GM18870 (cell line): ENCODE measurements around the gene FKBP1A.
"Not testable (repeated sequence)": the region's sequence is repeated elsewhere in the genome, so short reads cannot be mapped to it uniquely, and the experiment has no call there.

Experiments used
- ATAC-seq: cut with Tn5 transposase; IDR thresholded peaks from one replicate; pipeline ENCODE4 v1.9.1; 2021; ENCODE audit warnings: moderate library complexity; ENCODE audit not compliant: unreplicated experiment

FKBP1A gene

DNA sequence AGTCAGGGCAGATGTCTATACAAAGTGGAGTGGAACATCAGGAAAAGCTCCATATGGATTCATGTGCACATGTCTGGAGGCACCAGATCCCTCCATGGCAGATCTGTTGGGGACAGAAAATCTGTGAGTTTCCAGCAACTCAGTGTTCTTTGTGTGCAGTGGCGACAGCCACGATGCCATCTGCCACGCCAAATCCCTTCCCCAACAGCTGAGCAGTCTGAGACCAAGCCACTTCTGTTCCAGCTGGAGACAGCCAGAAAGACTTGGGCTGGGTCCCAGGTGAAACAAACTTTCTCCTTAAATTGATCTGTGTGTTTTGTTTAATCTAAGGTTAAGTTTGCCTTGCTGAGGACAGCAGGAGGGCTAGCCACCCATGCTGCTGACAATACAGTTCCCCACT is 22.9 kb downstream of the FKBP1A start:
- ATAC-seq, result no peak

- ATAC-seq, result no peak
Measured at GRCh38 chr20:1368448-1369199, 24.2 kb downstream of the FKBP1A start.

DNA sequence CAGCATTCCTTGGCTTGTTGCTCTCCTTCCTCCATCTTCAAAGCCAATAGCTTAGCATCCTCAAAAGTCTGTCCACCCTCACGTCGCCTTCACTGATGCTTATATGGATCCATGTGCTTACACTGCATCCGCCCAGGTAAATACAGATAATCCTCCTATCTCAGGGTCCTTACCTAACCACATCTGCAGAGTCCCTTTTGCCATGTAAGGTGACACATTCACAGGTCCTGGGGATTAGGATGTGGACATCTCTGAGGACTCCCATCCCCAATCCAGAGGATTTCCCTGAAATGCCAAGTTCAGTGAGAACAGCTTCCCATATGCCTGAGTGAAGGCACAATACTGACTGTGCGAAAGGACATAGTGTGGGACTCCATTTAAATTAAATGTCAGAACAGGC is 25.4 kb downstream of the FKBP1A start:
- no peak for ATAC-seq

DNA sequence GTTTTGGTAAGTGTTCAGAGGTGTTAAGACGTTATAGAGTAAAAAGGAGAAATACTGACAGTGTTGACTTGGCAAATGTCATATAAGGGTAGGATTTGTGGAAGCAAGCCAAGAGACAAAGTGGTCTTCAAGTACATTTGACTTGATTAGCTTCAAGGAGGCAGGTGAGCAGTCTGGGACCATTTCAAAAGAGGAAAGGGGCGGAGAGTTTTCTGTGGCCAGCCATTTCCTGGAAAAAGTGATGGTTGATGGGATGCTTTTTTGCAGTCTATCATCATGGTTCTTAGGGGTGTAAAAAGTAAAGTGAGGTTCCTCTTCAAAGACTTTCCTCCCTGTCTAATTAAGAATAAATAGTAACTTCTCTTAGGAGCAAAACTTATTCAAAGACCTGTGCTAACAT is 28.7 kb downstream of the FKBP1A start:
- no peak for ATAC-seq

DNA sequence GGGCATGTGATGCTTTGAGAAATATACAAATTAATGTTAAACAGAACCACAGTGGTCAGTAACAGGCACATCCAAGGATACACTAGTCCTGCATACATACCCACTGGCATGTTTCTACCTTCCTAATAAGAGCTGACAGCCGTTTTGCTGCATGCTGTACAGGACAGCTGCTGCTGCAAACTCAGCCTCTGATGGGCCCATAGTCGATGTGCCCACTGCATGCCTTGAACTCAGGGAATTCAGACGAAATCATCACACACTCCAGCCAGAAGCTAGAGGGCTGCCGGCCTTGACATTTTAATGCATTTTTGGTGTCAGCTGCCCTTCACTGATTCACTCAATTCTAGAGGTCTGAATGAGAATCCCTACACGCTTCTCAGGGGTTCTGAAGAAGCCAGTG is 29.3 kb downstream of the FKBP1A start:
- no peak for ATAC-seq

DNA sequence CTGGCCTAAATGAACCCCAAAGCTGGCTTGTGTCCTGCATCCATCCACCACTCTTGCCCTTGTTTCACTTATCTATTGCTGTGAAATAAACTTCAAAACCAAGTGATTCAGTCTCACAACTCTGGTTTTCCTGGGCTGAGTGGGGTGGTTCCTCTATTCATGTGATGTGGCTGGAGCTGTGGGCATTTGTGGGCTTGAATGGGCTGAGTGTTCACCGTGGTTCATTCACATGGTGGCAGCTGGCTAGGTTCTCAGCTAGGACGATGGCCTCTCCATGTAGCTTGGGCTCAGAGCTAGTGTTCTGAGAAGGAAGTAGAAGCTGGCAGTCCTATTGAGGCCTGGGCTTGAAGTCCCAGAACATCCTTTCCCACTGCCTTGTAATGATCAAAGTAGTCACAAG is 30.4 kb downstream of the FKBP1A start:
- no peak for ATAC-seq

- no peak for ATAC-seq
Measured at GRCh38 chr20:1360094-1360846, 32.6 kb downstream of the FKBP1A start.

DNA sequence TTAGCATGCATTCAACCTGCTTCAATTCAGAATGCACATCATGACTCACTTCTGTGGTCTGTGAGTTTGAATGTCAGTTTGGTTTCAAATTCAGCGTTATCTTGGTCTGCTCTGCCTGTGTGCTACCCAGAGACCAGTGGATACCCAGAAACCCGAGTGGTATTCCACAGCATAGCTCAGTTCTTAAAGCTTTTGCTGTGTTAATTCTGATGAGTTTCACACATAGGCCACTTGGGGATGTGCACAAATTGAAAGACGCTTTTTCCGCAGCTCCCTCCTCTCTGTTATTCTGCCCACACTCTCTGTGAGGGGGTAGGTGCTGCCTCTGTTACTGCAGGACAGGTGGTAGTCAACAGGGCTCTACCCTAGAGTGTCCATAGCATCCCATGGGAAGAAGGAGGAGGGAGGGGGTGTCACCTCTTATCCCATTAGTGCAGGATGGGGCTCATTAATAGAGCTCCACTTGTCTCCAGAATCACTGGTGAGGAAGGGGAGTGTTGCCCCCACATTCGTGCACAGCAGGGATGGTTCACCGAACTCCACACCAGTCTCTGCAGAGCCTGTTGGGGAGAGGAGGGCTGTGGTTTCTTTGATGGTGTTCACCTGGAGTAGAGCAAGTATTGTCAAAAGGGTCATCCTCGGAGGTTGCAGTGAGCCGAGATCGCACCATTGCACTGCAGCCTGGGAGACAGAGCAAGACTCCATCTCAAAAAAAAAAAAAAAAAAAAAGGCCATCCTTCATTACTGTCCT is 34.8 kb downstream of the FKBP1A start:
- ATAC-seq, result no peak

DNA sequence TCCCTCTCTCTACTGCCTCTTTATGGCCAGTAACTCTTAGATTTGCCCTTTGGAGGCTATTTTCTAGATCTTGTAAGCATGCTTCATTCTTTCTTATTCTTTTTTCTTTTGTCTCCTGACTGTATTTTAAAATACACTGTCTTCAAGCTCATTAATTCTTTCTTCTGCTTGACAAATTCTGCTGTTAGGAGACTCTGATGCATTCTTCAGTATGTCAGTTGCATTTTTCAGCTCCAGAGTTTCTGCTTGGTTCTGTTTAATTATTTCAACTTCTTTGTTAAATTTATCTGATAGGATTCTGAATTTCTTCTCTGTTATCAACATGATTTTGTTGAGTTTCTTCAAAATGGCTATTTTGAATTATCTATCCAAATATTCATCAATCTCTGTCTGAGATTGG is 38.9 kb downstream of the FKBP1A start:
- no peak for ATAC-seq

DNA sequence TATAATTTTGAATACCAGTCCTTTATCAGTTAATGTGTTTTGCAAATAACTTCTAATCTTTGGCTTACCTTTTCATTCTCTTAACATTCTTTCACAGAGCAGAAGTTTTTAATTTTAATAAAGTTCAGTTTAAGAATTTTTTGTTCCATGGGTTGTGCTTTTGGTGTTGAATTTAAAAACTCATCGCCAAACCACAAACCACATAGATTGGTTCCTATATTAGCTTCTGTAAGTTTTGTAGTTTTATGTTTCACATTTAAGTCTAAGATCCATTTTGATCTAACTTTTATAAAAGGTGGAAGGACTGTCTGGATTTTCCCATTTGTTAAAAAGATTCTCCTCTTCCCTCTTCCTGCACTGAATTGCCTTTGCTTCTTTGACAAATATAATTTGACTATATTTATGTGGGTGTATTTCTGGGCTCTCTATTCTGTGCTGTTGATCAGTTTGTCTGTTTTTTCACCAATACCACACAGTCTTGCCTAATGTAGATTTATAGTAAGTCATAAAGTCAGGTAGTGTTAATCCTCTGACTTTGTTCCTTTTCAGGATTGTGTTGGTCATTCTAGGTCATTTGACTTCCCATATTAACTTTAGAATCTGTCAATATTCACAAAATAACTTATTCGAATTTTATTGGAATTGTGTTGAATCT is 46.4 kb downstream of the FKBP1A start:
- no peak for ATAC-seq

- no peak for ATAC-seq
Measured at GRCh38 chr20:1345756-1346093, 47.1 kb downstream of the FKBP1A start.

DNA sequence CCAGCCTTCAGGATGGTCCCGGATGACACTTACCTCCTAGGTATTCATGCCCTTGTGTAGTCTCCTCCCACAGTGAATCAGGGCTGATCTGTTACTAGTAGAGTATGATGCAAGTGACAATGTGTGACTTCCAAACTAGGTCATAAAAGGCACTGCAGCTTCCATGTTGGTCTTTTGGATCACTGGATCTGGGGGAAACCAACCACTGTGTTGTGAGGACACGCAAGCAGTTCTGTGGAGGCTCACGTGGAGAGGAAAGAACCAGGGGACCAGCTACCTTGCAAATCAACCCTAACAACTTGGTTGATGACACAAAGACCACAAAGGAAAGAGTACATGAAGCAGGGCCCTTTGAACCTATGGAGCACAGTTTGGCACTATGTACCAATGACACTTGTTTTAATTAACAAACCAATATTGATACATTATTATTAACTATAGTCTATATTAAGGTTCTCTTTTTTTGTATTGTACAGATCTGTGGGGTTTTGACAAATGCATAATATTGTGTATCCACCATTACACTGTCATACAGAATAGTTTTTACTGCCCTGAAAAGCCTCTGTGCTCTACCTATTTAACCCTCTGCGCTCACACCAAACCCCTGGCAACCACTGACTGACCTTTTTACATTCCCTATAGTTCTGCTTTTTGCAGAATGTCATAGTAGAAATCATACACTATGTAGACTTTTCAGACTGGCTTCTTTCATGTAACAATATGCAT is 47.7 kb downstream of the FKBP1A start:
- no peak for ATAC-seq

DNA sequence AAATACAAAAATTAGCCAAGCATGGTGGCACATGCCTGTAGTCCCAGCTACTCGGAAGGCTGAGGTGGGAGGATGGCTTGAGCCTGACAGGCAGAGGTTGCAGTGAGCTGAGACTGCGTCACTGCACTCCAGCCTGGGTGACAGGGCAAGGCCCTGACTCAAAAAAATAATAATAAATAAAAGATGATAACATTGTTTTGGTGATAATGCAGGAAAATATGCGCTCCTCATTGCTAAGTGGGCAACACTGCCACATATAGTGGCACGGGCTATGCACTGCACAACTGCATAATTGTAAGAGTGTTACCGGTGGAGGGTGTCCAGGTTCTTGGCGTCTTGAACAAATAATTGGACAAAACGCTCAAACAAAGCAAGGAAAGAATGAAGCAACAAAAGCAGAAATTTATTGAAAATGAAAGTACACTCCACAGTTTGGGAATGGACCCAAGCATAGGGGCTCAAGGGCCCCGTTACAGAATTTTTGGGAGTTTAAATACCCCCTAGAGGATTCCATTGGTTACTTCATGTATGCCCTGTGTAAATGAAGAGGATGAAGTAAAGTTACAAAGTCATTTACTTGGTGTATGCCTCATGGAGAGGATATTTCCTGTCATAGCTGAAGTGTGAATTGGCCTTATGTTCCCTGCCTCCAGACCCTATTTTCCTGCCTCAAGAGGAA is 49.3 kb downstream of the FKBP1A start:
- not testable (repeated sequence) for ATAC-seq

- ATAC-seq, result no peak
Measured at GRCh38 chr20:1341561-1342265, 51.1 kb downstream of the FKBP1A start.

- ATAC-seq, result no peak
Measured at GRCh38 chr20:1338801-1339200, 54.1 kb downstream of the FKBP1A start.

GRCh38 chr20:1338096-1338495 is 54.8 kb downstream of the FKBP1A start:
- no peak for ATAC-seq

GRCh38 chr20:1337441-1337840 is 55.4 kb downstream of the FKBP1A start:
- no peak for ATAC-seq

- no peak for ATAC-seq
Measured at GRCh38 chr20:1336699-1337367, 56.0 kb downstream of the FKBP1A start.
